HepG2 (cell line): Measurements from ENCODE around the gene PDCD5. TPM values are rescaled to one million over a fixed set of nuclear protein-coding genes. Genes with fewer than 3 reads are reported as not detected.
A peak's percentile ranks its signal among the peaks of the same experiment; 100 is the strongest.

ENCODE experiments used
- ASH2L ChIP-seq: fragments of 300-600, 200-600 bp; sonication (generic); IDR thresholded peaks from 2 replicates; pipeline ENCODE4 v1.7.0; 2017; ENCODE audit warnings: low read depth, mild to moderate bottlenecking, moderate library complexity, mixed read lengths, low read length; ENCODE audit not compliant: insufficient read length
- LCORL ChIP-seq, 2 experiments: fragments of 450-650 bp in 1 of 2; sonication (generic) in 1 of 2; formaldehyde crosslinking in 1 of 2; IDR thresholded peaks; 2 replicates each; pipeline versions ENCODE4 v1.5.0 to v1.6.1; 2017 to 2020; ENCODE audit warnings: antibody characterized with exemption in 1 of 2, missing genetic modification reagents in 1 of 2
- MED1 ChIP-seq: sonication (generic); formaldehyde crosslinking; IDR thresholded peaks from 2 replicates; pipeline ENCODE4 v1.4.0; 2020; ENCODE audit warnings: missing genetic modification reagents
- MTA1 ChIP-seq: sonication (generic); formaldehyde crosslinking; IDR thresholded peaks from 2 replicates; pipeline ENCODE4 v1.4.0; 2020; ENCODE audit warnings: missing genetic modification reagents, mild to moderate bottlenecking, borderline replicate concordance
- NR2F6 ChIP-seq, 2 experiments: IDR thresholded peaks; 2 replicates each; pipeline ENCODE4 v1.6.1; 2016; ENCODE audit warnings: antibody characterized with exemption in 1 of 2, mild to moderate bottlenecking in 1 of 2
- TCF7 ChIP-seq: sonication (generic); IDR thresholded peaks from 2 replicates; pipeline ENCODE4 v1.6.1; 2016; ENCODE audit warnings: antibody characterized with exemption, low read depth
- THAP11 ChIP-seq: IDR thresholded peaks from 2 replicates; pipeline ENCODE4 v1.6.1; 2016; ENCODE audit warnings: missing biosample characterization, missing genetic modification reagents
- ZC3H4 ChIP-seq: sonication (generic); formaldehyde crosslinking; IDR thresholded peaks from 2 replicates; pipeline ENCODE4 v1.4.0; 2020; ENCODE audit warnings: missing genetic modification reagents, borderline replicate concordance
- ZNF383 ChIP-seq: sonication (generic); formaldehyde crosslinking; IDR thresholded peaks from 2 replicates; pipeline ENCODE4 v1.4.0; 2020; ENCODE audit warnings: missing genetic modification reagents, mild to moderate bottlenecking, borderline replicate concordance
- ZNF441 ChIP-seq: sonication (generic); formaldehyde crosslinking; IDR thresholded peaks from 2 replicates; pipeline ENCODE4 v1.7.0; 2021; ENCODE audit warnings: missing genetic modification reagents, borderline replicate concordance
- ZNF619 ChIP-seq: sonication (generic); formaldehyde crosslinking; IDR thresholded peaks from 2 replicates; pipeline ENCODE4 v1.4.0; 2020; ENCODE audit warnings: mild to moderate bottlenecking, missing genetic modification reagents
- ZNF792 ChIP-seq: IDR thresholded peaks from 2 replicates; pipeline ENCODE4 v1.6.1; 2016
- polyA plus RNA-seq, 8 experiments: library from polyadenylated mRNA; depleted of rRNA in 3 of 8; stranded (reverse) in 7 of 8; unstranded in 1 of 8; fragments of >200 nt; fragmentation: Illumina TruSeq in 4 of 8; extraction: Trizol in 4 of 8; gene quantifications; 2 replicates each; pipeline versions ENCODE4 v1.2.1 to v1.2.3, GENCODE V29; 2011 to 2016; ENCODE audit warnings: low read depth in 4 of 8, missing spikeins in 1 of 8, mixed read lengths in 1 of 8; ENCODE audit not compliant: insufficient read depth in 1 of 8
- total RNA-seq, 5 experiments: library from RNA; depleted of rRNA; stranded (reverse); fragments of >200 nt; fragmentation: Illumina TruSeq; extraction: Trizol; gene quantifications; 2 replicates each; pipeline ENCODE4 v1.2.3, GENCODE V29; 2016; ENCODE audit warnings: low read depth in 1 of 5
- TF ChIP-seq, protein P1 (sequence below): sonication (generic); formaldehyde crosslinking; IDR thresholded peaks from 2 replicates; pipeline ENCODE4 v1.4.0; 2020; ENCODE audit warnings: low read depth, mild to moderate bottlenecking, missing genetic modification reagents
- TF ChIP-seq, protein P2 (sequence below): sonication (generic); formaldehyde crosslinking; IDR thresholded peaks from 2 replicates; pipeline ENCODE4 v1.4.0; 2020; ENCODE audit warnings: mild to moderate bottlenecking, missing genetic modification reagents
- TF ChIP-seq, protein P3 (sequence below): sonication (generic); formaldehyde crosslinking; IDR thresholded peaks from 2 replicates; pipeline ENCODE4 v1.9.0; 2021; ENCODE audit warnings: mild to moderate bottlenecking, missing genetic modification reagents
- TF ChIP-seq, protein P4 (sequence below): sonication (generic); formaldehyde crosslinking; IDR thresholded peaks from 2 replicates; pipeline ENCODE4 v1.4.0; 2020; ENCODE audit warnings: mild to moderate bottlenecking, missing genetic modification reagents

The PDCD5 gene
- total and polyA plus RNA-seq, 2 of the 13 experiments (the other 11 are each of a cell fraction or from before 2014, with no cell fraction given) = 56.3 to 332 TPM

DNA sequence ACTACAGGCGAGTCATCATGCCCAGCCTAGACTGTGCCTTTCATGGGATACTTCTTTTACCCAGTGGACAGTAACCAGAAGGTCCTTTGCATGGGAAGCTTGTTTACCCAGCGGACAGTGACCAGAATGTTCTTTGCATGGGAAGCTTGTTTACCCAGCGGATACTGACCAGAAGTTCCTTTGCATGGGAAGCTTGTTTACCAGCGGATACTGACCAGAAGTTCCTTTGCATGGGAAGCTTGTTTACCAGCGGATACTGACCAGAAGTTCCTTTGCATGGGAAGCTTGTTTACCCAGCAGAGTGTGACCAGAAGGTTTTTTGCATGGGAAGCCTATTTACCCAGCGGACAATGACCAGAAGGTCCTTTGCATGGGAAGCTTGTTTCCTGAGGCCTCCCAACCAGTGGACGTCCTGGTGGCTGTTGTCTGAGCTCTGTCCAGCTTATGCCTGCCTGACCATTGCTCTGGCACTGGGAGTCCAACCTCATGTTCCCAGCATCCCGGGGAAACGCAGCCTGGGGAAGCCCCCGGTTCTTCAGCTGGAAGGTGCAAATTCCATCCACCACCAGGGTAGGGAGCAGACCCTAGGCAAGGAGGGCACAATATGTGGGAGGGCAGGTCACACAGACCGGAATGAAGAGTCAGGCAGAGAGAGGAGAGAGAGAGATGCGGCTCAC lies 41.6 kb upstream of the PDCD5 start (continued):
- TF ChIP-seq ASH2L (peak; percentile 36), TCF7 (0 out of 2 replicates have a peak, but pooled peaks have one; percentile 14), NR2F6 (IDR thresholded peaks at IDR 0.05) (0 out of 2 replicates have a peak, but pooled peaks have one; percentile 17), NR2F6 (CRISPR knock-in tag; IDR thresholded peaks at IDR 0.05) (no peak), ZC3H4 (CRISPR knock-in tag) (no peak), ZNF383 (no peak), ZNF792 (CRISPR knock-in tag) (peak; percentile 64; the same call in 1 of the 2 replicates), MED1 (CRISPR knock-in tag) (peak; percentile 63), MTA1 (CRISPR knock-in tag) (peak; percentile 47; the same call in 1 of the 2 replicates), THAP11 (CRISPR knock-in tag) (peak; percentile 33), ZNF441 (peak; percentile 72; the same call in 1 of the 2 replicates), ZNF619 (0 out of 2 replicates have a peak, but pooled peaks have one; percentile 37), LCORL (IDR thresholded peaks at IDR 0.05) (no peak), LCORL (CRISPR knock-in tag; IDR thresholded peaks at IDR 0.05) (peak; percentile 86)
- TF ChIP-seq, protein P1, sequence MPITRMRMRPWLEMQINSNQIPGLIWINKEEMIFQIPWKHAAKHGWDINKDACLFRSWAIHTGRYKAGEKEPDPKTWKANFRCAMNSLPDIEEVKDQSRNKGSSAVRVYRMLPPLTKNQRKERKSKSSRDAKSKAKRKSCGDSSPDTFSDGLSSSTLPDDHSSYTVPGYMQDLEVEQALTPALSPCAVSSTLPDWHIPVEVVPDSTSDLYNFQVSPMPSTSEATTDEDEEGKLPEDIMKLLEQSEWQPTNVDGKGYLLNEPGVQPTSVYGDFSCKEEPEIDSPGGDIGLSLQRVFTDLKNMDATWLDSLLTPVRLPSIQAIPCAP (CRISPR knock-in tag) = no peak
- TF ChIP-seq, protein P2, sequence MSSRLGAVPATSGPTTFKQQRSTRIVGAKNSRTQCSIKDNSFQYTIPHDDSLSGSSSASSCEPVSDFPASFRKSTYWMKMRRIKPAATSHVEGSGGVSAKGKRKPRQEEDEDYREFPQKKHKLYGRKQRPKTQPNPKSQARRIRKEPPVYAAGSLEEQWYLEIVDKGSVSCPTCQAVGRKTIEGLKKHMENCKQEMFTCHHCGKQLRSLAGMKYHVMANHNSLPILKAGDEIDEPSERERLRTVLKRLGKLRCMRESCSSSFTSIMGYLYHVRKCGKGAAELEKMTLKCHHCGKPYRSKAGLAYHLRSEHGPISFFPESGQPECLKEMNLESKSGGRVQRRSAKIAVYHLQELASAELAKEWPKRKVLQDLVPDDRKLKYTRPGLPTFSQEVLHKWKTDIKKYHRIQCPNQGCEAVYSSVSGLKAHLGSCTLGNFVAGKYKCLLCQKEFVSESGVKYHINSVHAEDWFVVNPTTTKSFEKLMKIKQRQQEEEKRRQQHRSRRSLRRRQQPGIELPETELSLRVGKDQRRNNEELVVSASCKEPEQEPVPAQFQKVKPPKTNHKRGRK = no peak
- TF ChIP-seq, protein P3, sequence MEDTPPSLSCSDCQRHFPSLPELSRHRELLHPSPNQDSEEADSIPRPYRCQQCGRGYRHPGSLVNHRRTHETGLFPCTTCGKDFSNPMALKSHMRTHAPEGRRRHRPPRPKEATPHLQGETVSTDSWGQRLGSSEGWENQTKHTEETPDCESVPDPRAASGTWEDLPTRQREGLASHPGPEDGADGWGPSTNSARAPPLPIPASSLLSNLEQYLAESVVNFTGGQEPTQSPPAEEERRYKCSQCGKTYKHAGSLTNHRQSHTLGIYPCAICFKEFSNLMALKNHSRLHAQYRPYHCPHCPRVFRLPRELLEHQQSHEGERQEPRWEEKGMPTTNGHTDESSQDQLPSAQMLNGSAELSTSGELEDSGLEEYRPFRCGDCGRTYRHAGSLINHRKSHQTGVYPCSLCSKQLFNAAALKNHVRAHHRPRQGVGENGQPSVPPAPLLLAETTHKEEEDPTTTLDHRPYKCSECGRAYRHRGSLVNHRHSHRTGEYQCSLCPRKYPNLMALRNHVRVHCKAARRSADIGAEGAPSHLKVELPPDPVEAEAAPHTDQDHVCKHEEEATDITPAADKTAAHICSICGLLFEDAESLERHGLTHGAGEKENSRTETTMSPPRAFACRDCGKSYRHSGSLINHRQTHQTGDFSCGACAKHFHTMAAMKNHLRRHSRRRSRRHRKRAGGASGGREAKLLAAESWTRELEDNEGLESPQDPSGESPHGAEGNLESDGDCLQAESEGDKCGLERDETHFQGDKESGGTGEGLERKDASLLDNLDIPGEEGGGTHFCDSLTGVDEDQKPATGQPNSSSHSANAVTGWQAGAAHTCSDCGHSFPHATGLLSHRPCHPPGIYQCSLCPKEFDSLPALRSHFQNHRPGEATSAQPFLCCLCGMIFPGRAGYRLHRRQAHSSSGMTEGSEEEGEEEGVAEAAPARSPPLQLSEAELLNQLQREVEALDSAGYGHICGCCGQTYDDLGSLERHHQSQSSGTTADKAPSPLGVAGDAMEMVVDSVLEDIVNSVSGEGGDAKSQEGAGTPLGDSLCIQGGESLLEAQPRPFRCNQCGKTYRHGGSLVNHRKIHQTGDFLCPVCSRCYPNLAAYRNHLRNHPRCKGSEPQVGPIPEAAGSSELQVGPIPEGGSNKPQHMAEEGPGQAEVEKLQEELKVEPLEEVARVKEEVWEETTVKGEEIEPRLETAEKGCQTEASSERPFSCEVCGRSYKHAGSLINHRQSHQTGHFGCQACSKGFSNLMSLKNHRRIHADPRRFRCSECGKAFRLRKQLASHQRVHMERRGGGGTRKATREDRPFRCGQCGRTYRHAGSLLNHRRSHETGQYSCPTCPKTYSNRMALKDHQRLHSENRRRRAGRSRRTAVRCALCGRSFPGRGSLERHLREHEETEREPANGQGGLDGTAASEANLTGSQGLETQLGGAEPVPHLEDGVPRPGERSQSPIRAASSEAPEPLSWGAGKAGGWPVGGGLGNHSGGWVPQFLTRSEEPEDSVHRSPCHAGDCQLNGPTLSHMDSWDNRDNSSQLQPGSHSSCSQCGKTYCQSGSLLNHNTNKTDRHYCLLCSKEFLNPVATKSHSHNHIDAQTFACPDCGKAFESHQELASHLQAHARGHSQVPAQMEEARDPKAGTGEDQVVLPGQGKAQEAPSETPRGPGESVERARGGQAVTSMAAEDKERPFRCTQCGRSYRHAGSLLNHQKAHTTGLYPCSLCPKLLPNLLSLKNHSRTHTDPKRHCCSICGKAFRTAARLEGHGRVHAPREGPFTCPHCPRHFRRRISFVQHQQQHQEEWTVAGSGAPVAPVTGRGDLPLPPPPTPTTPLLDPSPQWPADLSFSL (CRISPR knock-in tag) = no peak
- TF ChIP-seq, protein P4, sequence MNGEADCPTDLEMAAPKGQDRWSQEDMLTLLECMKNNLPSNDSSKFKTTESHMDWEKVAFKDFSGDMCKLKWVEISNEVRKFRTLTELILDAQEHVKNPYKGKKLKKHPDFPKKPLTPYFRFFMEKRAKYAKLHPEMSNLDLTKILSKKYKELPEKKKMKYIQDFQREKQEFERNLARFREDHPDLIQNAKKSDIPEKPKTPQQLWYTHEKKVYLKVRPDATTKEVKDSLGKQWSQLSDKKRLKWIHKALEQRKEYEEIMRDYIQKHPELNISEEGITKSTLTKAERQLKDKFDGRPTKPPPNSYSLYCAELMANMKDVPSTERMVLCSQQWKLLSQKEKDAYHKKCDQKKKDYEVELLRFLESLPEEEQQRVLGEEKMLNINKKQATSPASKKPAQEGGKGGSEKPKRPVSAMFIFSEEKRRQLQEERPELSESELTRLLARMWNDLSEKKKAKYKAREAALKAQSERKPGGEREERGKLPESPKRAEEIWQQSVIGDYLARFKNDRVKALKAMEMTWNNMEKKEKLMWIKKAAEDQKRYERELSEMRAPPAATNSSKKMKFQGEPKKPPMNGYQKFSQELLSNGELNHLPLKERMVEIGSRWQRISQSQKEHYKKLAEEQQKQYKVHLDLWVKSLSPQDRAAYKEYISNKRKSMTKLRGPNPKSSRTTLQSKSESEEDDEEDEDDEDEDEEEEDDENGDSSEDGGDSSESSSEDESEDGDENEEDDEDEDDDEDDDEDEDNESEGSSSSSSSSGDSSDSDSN = peak; percentile 73
